GM10266 (cell line): ENCODE data around the gene DNAH8.

ENCODE experiments used
- DNase-seq: peaks from one replicate; pipeline ENCODE4 v3.0.0; 2012; ENCODE audit errors: extremely low spot score
- CTCF ChIP-seq: IDR thresholded peaks from 2 replicates; pipeline ENCODE4 v1.5.1; 2012; ENCODE audit warnings: mild to moderate bottlenecking, low read depth; ENCODE audit not compliant: control insufficient read depth, insufficient read depth; ENCODE audit errors: missing control alignments

The DNAH8 gene

GRCh38 chr6:38753707-38754106 is 38.6 kb downstream of the DNAH8 start:
- no peak for TF ChIP-seq CTCF
- no peak for DNase-seq

GRCh38 chr6:38755207-38755606 is 40.1 kb downstream of the DNAH8 start:
- no peak for TF ChIP-seq CTCF
- DNase-seq, result no peak

GRCh38 chr6:38755874-38756273 is 40.8 kb downstream of the DNAH8 start:
- no peak for DNase-seq
- no peak for TF ChIP-seq CTCF

DNA sequence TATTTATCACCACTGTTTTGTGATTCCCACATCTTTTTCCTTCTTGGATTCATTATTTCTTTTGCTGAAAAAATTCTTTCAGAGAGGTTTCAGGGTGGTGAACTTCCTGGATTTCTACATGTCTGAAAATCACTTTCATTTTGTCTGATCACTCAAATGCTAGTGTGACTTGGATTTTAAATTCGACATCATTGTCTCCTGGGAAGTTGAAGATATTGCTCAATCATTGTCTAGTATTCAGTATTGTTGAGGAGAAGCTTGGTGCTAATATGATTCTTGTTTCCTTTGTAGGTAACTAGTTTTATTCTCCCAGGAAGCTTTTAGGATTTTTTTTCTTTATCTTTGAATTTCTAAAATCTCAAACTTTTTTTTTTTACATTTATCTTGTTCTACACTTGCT is 45.0 kb downstream of the DNAH8 start:
- no peak for TF ChIP-seq CTCF
- DNase-seq, result no peak

DNA sequence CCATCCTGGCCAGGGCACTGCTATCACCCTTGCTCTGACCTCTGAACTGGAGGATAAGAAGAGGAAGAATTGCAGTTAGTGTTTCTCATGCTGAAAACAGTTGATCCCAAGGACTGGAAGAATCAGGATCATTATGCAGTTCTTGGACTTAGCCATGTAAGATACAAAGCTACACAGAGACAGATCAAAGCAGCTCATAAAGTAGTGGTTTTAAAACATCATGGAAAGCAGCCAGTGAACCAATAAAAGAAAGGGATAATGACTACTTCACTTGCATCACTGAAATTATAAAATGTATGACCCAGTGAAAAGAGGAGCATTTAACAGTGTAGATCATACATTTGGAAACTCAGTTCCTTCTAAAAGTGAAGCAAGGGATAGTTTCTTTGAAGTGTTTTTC is 47.7 kb downstream of the DNAH8 start:
- DNase-seq, result no peak
- no peak for TF ChIP-seq CTCF

DNA sequence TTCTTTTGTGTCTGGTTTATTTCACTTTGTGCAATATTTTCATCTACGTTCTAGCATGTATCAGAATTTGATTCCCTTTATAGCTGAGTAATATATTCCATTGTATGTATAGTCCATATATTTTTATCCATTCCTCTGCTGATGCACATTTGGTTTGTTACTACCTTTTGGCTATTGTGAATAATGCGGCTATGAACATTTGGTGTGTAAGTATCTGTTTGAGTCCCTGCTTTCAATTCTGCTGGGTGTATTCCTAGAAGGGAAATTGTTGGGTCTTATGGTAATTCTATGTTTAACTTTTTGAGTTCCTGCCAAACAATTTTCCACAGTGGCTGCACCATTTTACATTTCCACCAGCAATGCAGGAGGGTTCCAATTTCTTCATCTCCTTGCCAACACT is 52.4 kb downstream of the DNAH8 start:
- no peak for DNase-seq
- no peak for TF ChIP-seq CTCF

DNA sequence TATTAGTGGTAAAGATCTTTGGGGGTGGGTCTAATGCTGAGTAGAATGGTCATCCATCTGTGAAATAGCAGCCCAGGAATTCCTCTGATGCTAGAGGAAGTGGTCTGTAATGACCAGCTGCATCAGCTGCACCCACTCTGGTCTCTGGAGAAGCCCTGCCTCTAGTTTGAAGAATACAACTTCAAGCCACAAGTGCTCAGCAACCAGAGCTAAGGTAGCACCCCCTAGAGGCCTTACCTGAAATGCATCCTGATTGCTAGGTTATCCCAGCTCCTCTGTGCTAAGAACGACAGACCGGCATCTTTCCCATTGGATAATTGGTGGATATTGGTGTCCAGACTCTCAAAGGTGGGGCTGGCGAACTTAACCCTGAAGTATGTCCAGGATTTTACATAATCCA is 58.2 kb downstream of the DNAH8 start:
- DNase-seq, result peak; percentile 17
- peak; percentile 49 for TF ChIP-seq CTCF
